Vagina (tissue), 2 donors: ENCODE data around the gene TRIM49D1.
"Not testable (repeated sequence)": the region's sequence is repeated elsewhere in the genome, so short reads cannot be mapped to it uniquely, and the experiment has no call there.

Experiments
- CTCF ChIP-seq, 3 experiments: fragments of 450-650 bp in 2 of 3; fragments of 200-600 bp in 1 of 3; sonication (generic) in 1 of 3; IDR thresholded peaks; one replicate each; pipeline ENCODE4 v1.5.1; 2017 to 2019; ENCODE audit warnings: antibody characterized with exemption in 3 of 3, mild to moderate bottlenecking in 2 of 3, moderate library complexity in 2 of 3
- POLR2A ChIP-seq, 2 donors: fragments of 450-650 bp; IDR thresholded peaks; one replicate each; pipeline ENCODE4 v1.6.1; 2017; ENCODE audit warnings: antibody characterized with exemption in 2 of 2, mild to moderate bottlenecking in 2 of 2, moderate library complexity in 2 of 2
- POLR2AphosphoS5 ChIP-seq, 2 donors: sonication (generic); formaldehyde crosslinking; IDR thresholded peaks; one replicate each; pipeline ENCODE4 v1.9.0; 2017; ENCODE audit warnings: antibody characterized with exemption in 2 of 2, mild to moderate bottlenecking in 2 of 2, low read depth in 1 of 2; ENCODE audit not compliant: insufficient read depth in 1 of 2

- not testable (repeated sequence) for TF ChIP-seq CTCF (IDR thresholded peaks at IDR 0.05); POLR2A (IDR thresholded peaks at IDR 0.05); POLR2AphosphoS5 (IDR thresholded peaks at IDR 0.05; ENCODE audit: insufficient read depth in 1 of 2, low read depth in 1 of 2)
Observed at GRCh38 chr11:89923764-89924163, 1.7 kb upstream of the TRIM49D1 start, which contains the start of gene TRIM49D2.
